Hepatocyte (in vitro differentiated cells): ENCODE results near the gene ZNF584. TPM values are rescaled to one million over a fixed set of nuclear protein-coding genes. Genes with fewer than 3 reads are reported as not detected.
A peak's percentile ranks its signal among the peaks of the same experiment; 100 is the strongest.

Source experiments
- DNase-seq: peaks from one replicate; pipeline ENCODE4 v3.0.0-alpha.2; 2016; ENCODE audit warnings: low spot score
- H2AFZ ChIP-seq: fragments of 200-600 bp; sonication (generic); 2 replicates; pipeline ENCODE4 v1.6.0; 2016; ENCODE audit warnings: antibody characterized with exemption, mild to moderate bottlenecking
- H3K27ac ChIP-seq: fragments of 200-600 bp; sonication (generic); 2 replicates; pipeline ENCODE4 v1.5.1; 2016; ENCODE audit warnings: mild to moderate bottlenecking
- H3K27me3 ChIP-seq: fragments of 200-600 bp; sonication (generic); 2 replicates; pipeline ENCODE4 v1.6.1; 2016
- H3K36me3 ChIP-seq: fragments of 200-600 bp; sonication (generic); replicated peaks from 2 replicates; pipeline ENCODE4 v1.5.1; 2016; ENCODE audit warnings: low read depth; ENCODE audit not compliant: insufficient read depth
- H3K4me1 ChIP-seq: fragments of 200-600 bp; sonication (generic); 2 replicates; pipeline ENCODE4 v1.5.1; 2016; ENCODE audit warnings: mild to moderate bottlenecking, moderate library complexity; ENCODE audit not compliant: insufficient read depth
- H3K4me2 ChIP-seq: fragments of 200-600 bp; sonication (generic); 2 replicates; pipeline ENCODE4 v1.6.0; 2016
- H3K4me3 ChIP-seq: fragments of 200-600 bp; sonication (generic); 2 replicates; pipeline ENCODE4 v1.5.1; 2016; ENCODE audit warnings: mild to moderate bottlenecking
- H3K79me2 ChIP-seq: fragments of 200-600 bp; sonication (generic); 2 replicates; pipeline ENCODE4 v1.6.0; 2017; ENCODE audit warnings: mild to moderate bottlenecking
- H3K9me2 ChIP-seq: fragments of 200-600 bp; sonication (generic); replicated peaks from 2 replicates; pipeline ENCODE4 v1.6.0; 2017; ENCODE audit warnings: mild to moderate bottlenecking; ENCODE audit not compliant: insufficient read depth
- H3K9me3 ChIP-seq: fragments of 200-600 bp; sonication (generic); 2 replicates; pipeline ENCODE4 v1.5.1; 2016; ENCODE audit warnings: low read depth, mild to moderate bottlenecking
- H4K20me1 ChIP-seq: fragments of 200-600 bp; sonication (generic); 2 replicates; pipeline ENCODE4 v1.6.0; 2016; ENCODE audit warnings: mild to moderate bottlenecking; ENCODE audit not compliant: insufficient read depth, poor library complexity, severe bottlenecking
- EZH2 ChIP-seq: fragments of 200-600 bp; sonication (generic); IDR thresholded peaks from 2 replicates; pipeline ENCODE4 v1.6.1; 2016; ENCODE audit warnings: antibody characterized with exemption, mild to moderate bottlenecking, borderline replicate concordance
- EZH2phosphoT487 ChIP-seq: fragments of 200-600 bp; sonication (generic); IDR thresholded peaks from one replicate; pipeline ENCODE4 v1.6.1; 2018; ENCODE audit warnings: antibody characterized with exemption, mild to moderate bottlenecking, low read depth, moderate library complexity; ENCODE audit not compliant: unreplicated experiment, severe bottlenecking
- WGBS: methylation state at CpG from one replicate; pipeline ENCODE4 v1.1.6; 2016; ENCODE audit warnings: low lambda C conversion rate; ENCODE audit errors: missing lambda C conversion rate; 5-methylcytosine and 5-hydroxymethylcytosine counted together
- polyA plus RNA-seq: library from polyadenylated mRNA; unstranded; fragments of >200 nt; fragmentation: Nextera tagmentation; extraction: Ambion mirVana; gene quantifications from 2 replicates; pipeline ENCODE4 v1.2.1, GENCODE V29; 2016
- total RNA-seq: library from RNA; depleted of rRNA; stranded (reverse); fragments of >200 nt; gene quantifications from 2 replicates; pipeline ENCODE4 v1.2.3, GENCODE V29; 2014
- TF ChIP-seq, protein P1 (sequence below): fragments of 200-600 bp; sonication (generic); IDR thresholded peaks from 2 replicates; pipeline ENCODE4 v1.5.1; 2016; ENCODE audit warnings: antibody characterized with exemption, mild to moderate bottlenecking; ENCODE audit not compliant: poor library complexity

ZNF584 gene
- total and polyA plus RNA-seq, 2 experiments from 2014 or later, result 5.5 to 7.9 TPM

DNA sequence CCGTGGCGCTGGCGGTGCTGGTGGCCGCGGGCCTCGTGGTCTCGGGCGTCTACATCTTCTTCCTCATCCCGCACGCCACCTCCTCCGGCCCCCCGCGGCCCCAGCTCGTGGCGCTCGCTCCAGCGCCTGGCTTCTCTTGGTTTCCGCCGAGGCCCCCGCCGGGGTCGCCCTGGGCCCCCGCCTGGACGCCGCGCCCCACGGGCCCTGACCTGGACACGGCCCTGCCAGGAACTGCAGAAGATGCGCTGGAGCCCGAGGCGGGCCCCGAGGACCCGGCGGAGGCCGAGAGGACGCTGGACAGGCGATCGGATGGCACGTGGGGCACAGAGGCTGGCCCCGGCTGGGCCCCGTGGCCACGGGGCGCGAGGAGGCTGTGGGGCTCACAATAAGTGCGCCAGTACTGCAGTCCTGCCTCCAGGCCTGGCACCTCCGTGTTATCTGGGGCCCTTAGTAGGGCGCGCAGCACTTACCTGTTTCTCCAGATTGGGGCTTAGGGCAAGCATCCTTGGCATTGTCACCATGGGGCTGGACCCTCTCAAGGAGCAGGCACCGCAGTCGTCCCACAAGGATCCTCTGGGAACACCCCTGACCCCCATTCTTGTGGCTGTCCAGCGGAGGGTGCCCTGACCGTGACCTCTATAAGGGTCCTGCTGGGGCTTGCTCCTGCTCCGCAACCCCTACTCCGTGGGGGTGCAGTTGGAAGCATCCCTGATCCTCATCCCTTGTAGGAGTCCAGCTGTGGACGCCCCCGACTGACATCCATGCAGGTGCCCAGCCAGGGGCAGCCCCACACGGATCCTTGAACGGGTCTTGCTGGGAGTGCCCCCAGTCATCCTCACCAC lies 11.5 kb upstream of the ZNF584 start:
- Histone ChIP-seq H2AFZ (no peak overlapping the region), H4K20me1 (peaks cover 3% of the 10 kb centered on the region), H3K79me2 (peaks cover under 1% of the 10 kb centered on the region), H3K4me3 (no peak overlapping the region), H3K36me3 (no peaks in the 10 kb centered on the region), H3K27me3 (peaks cover 8% of the 10 kb centered on the region), H3K4me2 (peak overlapping the region; percentile 56), H3K27ac (no peak overlapping the region), H3K4me1 (peaks cover 11% of the 10 kb centered on the region), H3K9me2 (no peaks in the 10 kb centered on the region), H3K9me3 (no peaks in the 10 kb centered on the region)
- no peak for DNase-seq
- 83% methylated on average over 36 of the region's 58 CpGs for WGBS
- TF ChIP-seq, protein P1, sequence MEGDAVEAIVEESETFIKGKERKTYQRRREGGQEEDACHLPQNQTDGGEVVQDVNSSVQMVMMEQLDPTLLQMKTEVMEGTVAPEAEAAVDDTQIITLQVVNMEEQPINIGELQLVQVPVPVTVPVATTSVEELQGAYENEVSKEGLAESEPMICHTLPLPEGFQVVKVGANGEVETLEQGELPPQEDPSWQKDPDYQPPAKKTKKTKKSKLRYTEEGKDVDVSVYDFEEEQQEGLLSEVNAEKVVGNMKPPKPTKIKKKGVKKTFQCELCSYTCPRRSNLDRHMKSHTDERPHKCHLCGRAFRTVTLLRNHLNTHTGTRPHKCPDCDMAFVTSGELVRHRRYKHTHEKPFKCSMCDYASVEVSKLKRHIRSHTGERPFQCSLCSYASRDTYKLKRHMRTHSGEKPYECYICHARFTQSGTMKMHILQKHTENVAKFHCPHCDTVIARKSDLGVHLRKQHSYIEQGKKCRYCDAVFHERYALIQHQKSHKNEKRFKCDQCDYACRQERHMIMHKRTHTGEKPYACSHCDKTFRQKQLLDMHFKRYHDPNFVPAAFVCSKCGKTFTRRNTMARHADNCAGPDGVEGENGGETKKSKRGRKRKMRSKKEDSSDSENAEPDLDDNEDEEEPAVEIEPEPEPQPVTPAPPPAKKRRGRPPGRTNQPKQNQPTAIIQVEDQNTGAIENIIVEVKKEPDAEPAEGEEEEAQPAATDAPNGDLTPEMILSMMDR, result no peak
- TF ChIP-seq EZH2 (no peak), EZH2phosphoT487 (no peak)

DNA sequence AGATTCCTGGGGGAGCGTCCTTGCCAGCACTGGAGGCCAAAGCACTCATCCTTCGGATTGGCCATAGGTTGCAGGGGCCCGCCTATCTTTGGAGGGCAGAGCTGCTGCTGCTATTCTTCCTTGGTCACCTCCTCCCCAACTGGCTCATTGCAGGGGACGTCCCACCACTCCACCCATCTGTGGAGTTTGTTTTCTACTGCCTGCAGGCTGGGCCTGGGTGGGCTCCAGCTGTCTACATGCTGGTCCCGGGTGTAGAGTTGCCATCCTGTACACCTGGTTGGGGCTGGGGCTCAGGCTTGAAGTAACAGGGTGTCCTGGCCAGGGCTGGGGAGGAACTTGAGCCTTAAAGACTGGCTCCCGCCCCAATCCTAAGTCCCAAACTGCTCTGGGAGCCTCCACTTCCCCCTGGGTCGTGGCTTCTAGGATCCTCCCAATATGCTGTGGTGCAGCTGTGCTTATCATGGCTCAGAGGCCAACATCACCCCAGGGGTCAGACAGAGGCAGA lies 10.9 kb upstream of the ZNF584 start:
- no peak overlapping the region for H2AFZ ChIP-seq
- peaks cover 2% of the 10 kb centered on the region for H4K20me1 ChIP-seq
- 83% methylated on average over 7 of the region's 7 CpGs for WGBS
- no peaks in the 10 kb centered on the region for H3K9me2 ChIP-seq
- H3K4me2 ChIP-seq, result no peak overlapping the region
- H3K36me3 ChIP-seq, result no peaks in the 10 kb centered on the region
- no peak overlapping the region for H3K4me3 ChIP-seq
- H3K27ac ChIP-seq, result no peak overlapping the region
- DNase-seq, result no peak
- peaks cover 8% of the 10 kb centered on the region for H3K27me3 ChIP-seq
- peaks cover 7% of the 10 kb centered on the region for H3K79me2 ChIP-seq
- TF ChIP-seq, protein P1, result no peak
- TF ChIP-seq EZH2phosphoT487, result no peak
- no peak for TF ChIP-seq EZH2
- H3K9me3 ChIP-seq, result no peaks in the 10 kb centered on the region
- peaks cover 14% of the 10 kb centered on the region for H3K4me1 ChIP-seq

DNA sequence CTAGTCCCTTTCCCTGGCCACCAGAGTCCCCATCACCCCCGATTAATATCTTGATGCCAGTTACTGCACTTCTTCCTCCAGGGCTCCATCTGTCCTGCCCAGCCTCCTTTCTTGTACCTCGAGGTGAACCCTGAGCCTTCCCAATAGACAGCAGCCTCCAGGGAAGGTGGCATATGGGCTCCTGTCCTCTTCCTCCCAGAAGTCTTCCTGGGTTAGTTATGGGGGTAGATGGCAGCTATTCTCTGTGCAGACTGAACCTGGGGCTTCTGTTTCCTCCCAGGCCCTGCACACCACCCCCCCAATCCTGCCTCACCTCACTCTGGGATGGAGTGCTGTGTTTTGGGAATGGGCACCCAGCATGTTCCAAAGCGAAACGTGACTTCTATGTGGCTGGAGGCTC lies 10.4 kb upstream of the ZNF584 start:
- no peak overlapping the region for H3K4me2 ChIP-seq
- peaks cover 8% of the 10 kb centered on the region for H3K27me3 ChIP-seq
- H3K27ac ChIP-seq, result no peak overlapping the region
- H3K79me2 ChIP-seq, result peaks cover 12% of the 10 kb centered on the region
- H3K36me3 ChIP-seq, result no peaks in the 10 kb centered on the region
- no peaks in the 10 kb centered on the region for H3K9me2 ChIP-seq
- no peak overlapping the region for H2AFZ ChIP-seq
- no peaks in the 10 kb centered on the region for H3K9me3 ChIP-seq
- WGBS, result 94% methylated on average over 4 of the region's 4 CpGs
- TF ChIP-seq EZH2phosphoT487 (no peak), EZH2 (no peak)
- TF ChIP-seq, protein P1, result no peak
- peaks cover 14% of the 10 kb centered on the region for H3K4me1 ChIP-seq
- H3K4me3 ChIP-seq, result no peak overlapping the region
- DNase-seq, result no peak
- no peaks in the 10 kb centered on the region for H4K20me1 ChIP-seq
